GM23338 (cell line): ENCODE data around the gene ZDHHC1.

Experiments used
- CREB1 ChIP-seq: fragments of 250-450 bp; sonication (Bioruptor Pico); IDR thresholded peaks from 2 replicates; pipeline ENCODE4 v1.5.0; 2020; ENCODE audit warnings: low read depth, mild to moderate bottlenecking, moderate library complexity
- EZH2 ChIP-seq: fragments of 200-600 bp; sonication (generic); IDR thresholded peaks from one replicate; pipeline ENCODE4 v1.8.0; 2017; ENCODE audit warnings: antibody characterized with exemption, mild to moderate bottlenecking, low read depth; ENCODE audit not compliant: unreplicated experiment
- EZH2phosphoT487 ChIP-seq: fragments of 200-600 bp; sonication (generic); IDR thresholded peaks from one replicate; pipeline ENCODE4 v1.8.1; 2018; ENCODE audit warnings: antibody characterized with exemption; ENCODE audit not compliant: unreplicated experiment
- JUNB ChIP-seq: IDR thresholded peaks from one replicate; pipeline ENCODE4 v1.6.1; 2016; ENCODE audit warnings: antibody characterized with exemption; ENCODE audit not compliant: unreplicated experiment
- NANOG ChIP-seq: IDR thresholded peaks from 2 replicates; pipeline ENCODE4 v1.6.1; 2016; ENCODE audit warnings: antibody characterized with exemption, borderline replicate concordance
- POLR2AphosphoS5 ChIP-seq: IDR thresholded peaks from 2 replicates; pipeline ENCODE4 v1.6.1; 2016; ENCODE audit warnings: antibody characterized with exemption, low read depth
- REST ChIP-seq: IDR thresholded peaks from one replicate; pipeline ENCODE4 v1.6.1; 2018; ENCODE audit warnings: antibody characterized with exemption; ENCODE audit not compliant: unreplicated experiment
- STAT1 ChIP-seq: IDR thresholded peaks from one replicate; pipeline ENCODE4 v1.6.1; 2016; ENCODE audit warnings: antibody characterized with exemption; ENCODE audit not compliant: unreplicated experiment
- ZNF114 ChIP-seq: fragments of 250-450 bp; sonication (Bioruptor Pico); IDR thresholded peaks from 2 replicates; pipeline ENCODE4 v1.5.0; 2020; ENCODE audit warnings: mild to moderate bottlenecking, moderate library complexity
- TF ChIP-seq, protein P1 (sequence below), 2 experiments: fragments of 200-600 bp in 1 of 2; sonication (generic) in 1 of 2; conservative IDR thresholded peaks; 2 replicates each; pipeline versions ENCODE4 v1.5.1 to v1.6.1; 2016 to 2017; ENCODE audit warnings: antibody characterized with exemption in 2 of 2, low read depth in 2 of 2, mild to moderate bottlenecking in 2 of 2, moderate library complexity in 1 of 2

GRCh38 chr16:67444259-67445125 is 28.2 kb upstream of the ZDHHC1 start:
- TF ChIP-seq, protein P1, sequence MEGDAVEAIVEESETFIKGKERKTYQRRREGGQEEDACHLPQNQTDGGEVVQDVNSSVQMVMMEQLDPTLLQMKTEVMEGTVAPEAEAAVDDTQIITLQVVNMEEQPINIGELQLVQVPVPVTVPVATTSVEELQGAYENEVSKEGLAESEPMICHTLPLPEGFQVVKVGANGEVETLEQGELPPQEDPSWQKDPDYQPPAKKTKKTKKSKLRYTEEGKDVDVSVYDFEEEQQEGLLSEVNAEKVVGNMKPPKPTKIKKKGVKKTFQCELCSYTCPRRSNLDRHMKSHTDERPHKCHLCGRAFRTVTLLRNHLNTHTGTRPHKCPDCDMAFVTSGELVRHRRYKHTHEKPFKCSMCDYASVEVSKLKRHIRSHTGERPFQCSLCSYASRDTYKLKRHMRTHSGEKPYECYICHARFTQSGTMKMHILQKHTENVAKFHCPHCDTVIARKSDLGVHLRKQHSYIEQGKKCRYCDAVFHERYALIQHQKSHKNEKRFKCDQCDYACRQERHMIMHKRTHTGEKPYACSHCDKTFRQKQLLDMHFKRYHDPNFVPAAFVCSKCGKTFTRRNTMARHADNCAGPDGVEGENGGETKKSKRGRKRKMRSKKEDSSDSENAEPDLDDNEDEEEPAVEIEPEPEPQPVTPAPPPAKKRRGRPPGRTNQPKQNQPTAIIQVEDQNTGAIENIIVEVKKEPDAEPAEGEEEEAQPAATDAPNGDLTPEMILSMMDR (conservative IDR thresholded peaks at IDR 0.05; ENCODE audit: low read depth in 2 of 2): peak; percentile 34 to 67
- TF ChIP-seq EZH2: no peak
- no peak for TF ChIP-seq POLR2AphosphoS5
- no peak for TF ChIP-seq CREB1 (CRISPR knock-in tag)
- no peak for TF ChIP-seq EZH2phosphoT487
- no peak for TF ChIP-seq REST
- TF ChIP-seq STAT1: no peak
- TF ChIP-seq ZNF114 (CRISPR knock-in tag): no peak
- TF ChIP-seq JUNB: no peak
- no peak for TF ChIP-seq NANOG
